ENCODE data around the gene LENG9. TPM values are rescaled to one million over a fixed set of nuclear protein-coding genes. Genes with fewer than 3 reads are reported as not detected.
A peak's percentile ranks its signal among the peaks of the same experiment; 100 is the strongest.

The LENG9 gene
- total and polyA plus RNA-seq, 2 of the 13 experiments (the other 11 are each of a cell fraction or from before 2014, with no cell fraction given): 0.75 to 2.9 TPM

DNA sequence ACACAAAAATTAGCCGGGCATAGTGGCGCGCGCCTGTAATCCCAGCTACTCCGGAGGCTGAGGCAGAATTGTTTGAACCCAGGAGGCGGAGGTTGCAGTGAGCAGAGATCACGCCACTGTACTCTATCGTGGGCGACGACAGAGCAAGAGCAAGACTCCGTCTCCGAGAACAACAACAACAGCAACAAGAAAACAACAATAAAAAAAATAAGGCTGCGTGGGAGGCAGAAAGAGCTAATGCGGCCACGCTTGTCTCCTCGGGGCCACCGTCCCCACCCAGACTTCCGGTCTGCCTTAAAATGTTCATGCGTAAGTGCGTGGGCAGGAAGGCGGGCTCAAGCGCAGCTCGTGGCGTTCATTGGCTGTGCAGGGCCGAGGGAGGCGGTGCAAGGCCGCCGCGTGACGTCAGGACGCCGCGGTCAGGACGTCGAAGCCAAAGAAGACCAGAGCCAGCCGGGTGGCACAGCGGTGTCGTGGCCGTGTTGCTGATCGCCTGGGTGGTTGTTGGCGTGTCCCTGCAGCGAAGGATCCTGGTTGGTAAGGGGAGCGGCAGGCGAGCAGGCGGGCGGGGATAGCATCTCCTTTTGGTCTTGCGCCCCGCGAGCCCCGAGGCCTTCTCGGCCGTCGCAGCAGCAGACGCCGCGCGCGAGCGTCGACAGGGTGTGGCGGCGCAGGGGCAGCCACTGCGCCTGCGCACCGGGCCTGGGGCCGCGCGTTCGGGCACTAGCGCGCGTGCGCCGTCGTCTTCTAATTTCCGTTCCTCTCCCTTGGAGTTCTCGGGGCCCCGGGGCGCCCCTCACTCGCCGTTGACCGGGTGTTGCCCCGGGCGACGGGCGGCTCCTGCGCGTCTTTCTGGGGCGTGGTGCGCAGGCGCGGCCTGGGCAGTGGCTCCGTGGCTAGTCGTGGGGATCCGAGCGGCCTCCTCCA is 14.5 kb downstream of the LENG9 start, which contains the start of gene LENG8:
LENG8 (plus strand) TSS at position 426 of the 927 bp plus-strand sequence. CDS start 2,146 bp downstream, outside the sequence.
- peak within 1 kb of the TSS; percentile 95 for H3K9ac ChIP-seq (ENCODE audit: insufficient read depth, low read depth, low read length)
- intact Hi-C loops (cut with micrococcal nuclease; ENCODE audit: unreplicated experiment): loop anchor here (2.0 kb wide), 1 partner anchor 14 kb away; the partner anchor contains the start of gene LENG9
- FAIRE-seq: peak; percentile 82
- H3K4me1 ChIP-seq (ENCODE audit: insufficient read depth, low read length): peaks cover 46% of the 10 kb centered on the region
- peak; percentile 93 for ATAC-seq
- BruUV-seq (replicated peaks): no TSS peak
- in situ Hi-C loops (cut with HindIII; ENCODE audit: extremely low pct_ligation_motif_present, low pct_unique_long_range_greater_than_20kb): no loop called here
- no peaks in the 10 kb centered on the region; a peak in 2 of 5 replicates for H3K27me3 ChIP-seq (ENCODE audit: control insufficient read depth in 1 of 2, insufficient read depth in 2 of 2, low read length in 2 of 2)
- H4K20me1 ChIP-seq (ENCODE audit: insufficient read depth, low read length): peaks cover 30% of the 10 kb centered on the region
- peaks cover 52% of the 10 kb centered on the region for H3K79me2 ChIP-seq (ENCODE audit: insufficient read depth, low read length)
- no peaks in the 10 kb centered on the region for H3K9me3 ChIP-seq (ENCODE audit: low read length)
- H3K4me3 ChIP-seq (replicated peaks in 1 of 3; ENCODE audit: insufficient read depth in 1 of 3, low read depth in 2 of 3, low read length in 3 of 3): peak within 1 kb of the TSS; percentile 81 to 93 (median 91)
- H3K4me2 ChIP-seq (ENCODE audit: low read depth, low read length): peak within 1 kb of the TSS; percentile 96
- WGBS (ENCODE audit: low lambda C conversion rate): under 1% methylated on average over 20 of the region's 96 CpGs
- H2AFZ ChIP-seq (ENCODE audit: low read length): no peak within 1 kb of the TSS
- DNase-seq (ENCODE audit: low spot score): peak; percentile 91
- peaks cover 15 to 36% of the 10 kb centered on the region in 2 experiments for H3K36me3 ChIP-seq (replicated peaks in 1 of 2; ENCODE audit: control insufficient read depth in 1 of 2, insufficient read depth in 2 of 2, low read length in 2 of 2)
- ChIA-PET POLR2A (interaction anchor here (0.9 to 2.8 kb wide), 15 partner anchors 10 to 312 kb away, joined by 3 to 67 read pairs (median 6); partner anchors contain the start of genes CNOT3, LENG9 and MBOAT7), CTCF (ENCODE audit: low intra/inter-chr PET ratio, low total read pairs) (no interaction called here)
- peak within 1 kb of the TSS; percentile 79 for H3K27ac ChIP-seq (ENCODE audit: extremely low read length, insufficient read depth, low read length)
- no peak for TF ChIP-seq ZNF382 (CRISPR knock-in tag; IDR thresholded peaks at IDR 0.05; ENCODE audit: borderline replicate concordance)
- TF ChIP-seq, protein P1, sequence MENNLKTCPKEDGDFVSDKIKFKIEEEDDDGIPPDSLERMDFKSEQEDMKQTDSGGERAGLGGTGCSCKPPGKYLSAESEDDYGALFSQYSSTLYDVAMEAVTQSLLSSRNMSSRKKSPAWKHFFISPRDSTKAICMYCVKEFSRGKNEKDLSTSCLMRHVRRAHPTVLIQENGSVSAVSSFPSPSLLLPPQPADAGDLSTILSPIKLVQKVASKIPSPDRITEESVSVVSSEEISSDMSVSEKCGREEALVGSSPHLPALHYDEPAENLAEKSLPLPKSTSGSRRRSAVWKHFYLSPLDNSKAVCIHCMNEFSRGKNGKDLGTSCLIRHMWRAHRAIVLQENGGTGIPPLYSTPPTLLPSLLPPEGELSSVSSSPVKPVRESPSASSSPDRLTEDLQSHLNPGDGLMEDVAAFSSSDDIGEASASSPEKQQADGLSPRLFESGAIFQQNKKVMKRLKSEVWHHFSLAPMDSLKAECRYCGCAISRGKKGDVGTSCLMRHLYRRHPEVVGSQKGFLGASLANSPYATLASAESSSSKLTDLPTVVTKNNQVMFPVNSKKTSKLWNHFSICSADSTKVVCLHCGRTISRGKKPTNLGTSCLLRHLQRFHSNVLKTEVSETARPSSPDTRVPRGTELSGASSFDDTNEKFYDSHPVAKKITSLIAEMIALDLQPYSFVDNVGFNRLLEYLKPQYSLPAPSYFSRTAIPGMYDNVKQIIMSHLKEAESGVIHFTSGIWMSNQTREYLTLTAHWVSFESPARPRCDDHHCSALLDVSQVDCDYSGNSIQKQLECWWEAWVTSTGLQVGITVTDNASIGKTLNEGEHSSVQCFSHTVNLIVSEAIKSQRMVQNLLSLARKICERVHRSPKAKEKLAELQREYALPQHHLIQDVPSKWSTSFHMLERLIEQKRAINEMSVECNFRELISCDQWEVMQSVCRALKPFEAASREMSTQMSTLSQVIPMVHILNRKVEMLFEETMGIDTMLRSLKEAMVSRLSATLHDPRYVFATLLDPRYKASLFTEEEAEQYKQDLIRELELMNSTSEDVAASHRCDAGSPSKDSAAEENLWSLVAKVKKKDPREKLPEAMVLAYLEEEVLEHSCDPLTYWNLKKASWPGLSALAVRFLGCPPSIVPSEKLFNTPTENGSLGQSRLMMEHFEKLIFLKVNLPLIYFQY (CRISPR knock-in tag; IDR thresholded peaks at IDR 0.05; ENCODE audit: borderline replicate concordance): no peak
- TF ChIP-seq, protein P2, sequence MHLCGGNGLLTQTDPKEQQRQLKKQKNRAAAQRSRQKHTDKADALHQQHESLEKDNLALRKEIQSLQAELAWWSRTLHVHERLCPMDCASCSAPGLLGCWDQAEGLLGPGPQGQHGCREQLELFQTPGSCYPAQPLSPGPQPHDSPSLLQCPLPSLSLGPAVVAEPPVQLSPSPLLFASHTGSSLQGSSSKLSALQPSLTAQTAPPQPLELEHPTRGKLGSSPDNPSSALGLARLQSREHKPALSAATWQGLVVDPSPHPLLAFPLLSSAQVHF (CRISPR knock-in tag; IDR thresholded peaks at IDR 0.05): no peak
- no peak for TF ChIP-seq NONO (IDR thresholded peaks at IDR 0.05)
- TF ChIP-seq NONO (CRISPR knock-in tag; conservative IDR thresholded peaks at IDR 0.05): peak; percentile 90
- TF ChIP-seq, protein P3, sequence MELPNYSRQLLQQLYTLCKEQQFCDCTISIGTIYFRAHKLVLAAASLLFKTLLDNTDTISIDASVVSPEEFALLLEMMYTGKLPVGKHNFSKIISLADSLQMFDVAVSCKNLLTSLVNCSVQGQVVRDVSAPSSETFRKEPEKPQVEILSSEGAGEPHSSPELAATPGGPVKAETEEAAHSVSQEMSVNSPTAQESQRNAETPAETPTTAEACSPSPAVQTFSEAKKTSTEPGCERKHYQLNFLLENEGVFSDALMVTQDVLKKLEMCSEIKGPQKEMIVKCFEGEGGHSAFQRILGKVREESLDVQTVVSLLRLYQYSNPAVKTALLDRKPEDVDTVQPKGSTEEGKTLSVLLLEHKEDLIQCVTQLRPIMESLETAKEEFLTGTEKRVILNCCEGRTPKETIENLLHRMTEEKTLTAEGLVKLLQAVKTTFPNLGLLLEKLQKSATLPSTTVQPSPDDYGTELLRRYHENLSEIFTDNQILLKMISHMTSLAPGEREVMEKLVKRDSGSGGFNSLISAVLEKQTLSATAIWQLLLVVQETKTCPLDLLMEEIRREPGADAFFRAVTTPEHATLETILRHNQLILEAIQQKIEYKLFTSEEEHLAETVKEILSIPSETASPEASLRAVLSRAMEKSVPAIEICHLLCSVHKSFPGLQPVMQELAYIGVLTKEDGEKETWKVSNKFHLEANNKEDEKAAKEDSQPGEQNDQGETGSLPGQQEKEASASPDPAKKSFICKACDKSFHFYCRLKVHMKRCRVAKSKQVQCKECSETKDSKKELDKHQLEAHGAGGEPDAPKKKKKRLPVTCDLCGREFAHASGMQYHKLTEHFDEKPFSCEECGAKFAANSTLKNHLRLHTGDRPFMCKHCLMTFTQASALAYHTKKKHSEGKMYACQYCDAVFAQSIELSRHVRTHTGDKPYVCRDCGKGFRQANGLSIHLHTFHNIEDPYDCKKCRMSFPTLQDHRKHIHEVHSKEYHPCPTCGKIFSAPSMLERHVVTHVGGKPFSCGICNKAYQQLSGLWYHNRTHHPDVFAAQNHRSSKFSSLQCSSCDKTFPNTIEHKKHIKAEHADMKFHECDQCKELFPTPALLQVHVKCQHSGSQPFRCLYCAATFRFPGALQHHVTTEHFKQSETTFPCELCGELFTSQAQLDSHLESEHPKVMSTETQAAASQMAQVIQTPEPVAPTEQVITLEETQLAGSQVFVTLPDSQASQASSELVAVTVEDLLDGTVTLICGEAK (IDR thresholded peaks at IDR 0.05): no peak
- TF ChIP-seq, protein P3 (CRISPR knock-in tag; IDR thresholded peaks at IDR 0.05): no peak

Measured in HepG2 (cell line).